NT2/D1 (cell line): Measurements from ENCODE around the gene P2RY11.

Source experiments
- DNase-seq: peaks from one replicate; pipeline ENCODE4 v3.0.0-alpha.2; 2011; ENCODE audit warnings: low read depth, low spot score
- H3K27me3 ChIP-seq: 2 replicates; pipeline ENCODE4 v1.6.0; 2011; ENCODE audit warnings: mild to moderate bottlenecking; ENCODE audit not compliant: insufficient read length, insufficient read depth
- H3K36me3 ChIP-seq: 2 replicates; pipeline ENCODE4 v1.6.1; 2011; ENCODE audit warnings: mild to moderate bottlenecking, low read length, mixed read lengths; ENCODE audit not compliant: insufficient read depth, insufficient read length
- H3K4me1 ChIP-seq: 2 replicates; pipeline ENCODE4 v1.5.1; 2011; ENCODE audit not compliant: insufficient read depth, insufficient read length
- H3K4me3 ChIP-seq: 2 replicates; pipeline ENCODE4 v1.5.1; 2011; ENCODE audit warnings: low read depth; ENCODE audit not compliant: insufficient read length
- H3K9ac ChIP-seq: 2 replicates; pipeline ENCODE4 v1.6.0; 2011; ENCODE audit warnings: low read depth; ENCODE audit not compliant: insufficient read length
- H3K9me3 ChIP-seq: 2 replicates; pipeline ENCODE4 v1.5.1; 2011; ENCODE audit warnings: mild to moderate bottlenecking, low read length; ENCODE audit not compliant: insufficient read depth
- SUZ12 ChIP-seq: IDR thresholded peaks from 2 replicates; pipeline ENCODE4 v1.6.1; 2011; ENCODE audit not compliant: insufficient read length, insufficient read depth; ENCODE audit errors: extremely low read depth
- YY1 ChIP-seq: IDR thresholded peaks from 2 replicates; pipeline ENCODE4 v1.6.1; 2011; ENCODE audit not compliant: insufficient read length, insufficient read depth
- ZNF274 ChIP-seq: IDR thresholded peaks from 2 replicates; pipeline ENCODE4 v1.6.1; 2011; ENCODE audit warnings: mild to moderate bottlenecking, low read depth, low read length

Gene P2RY11

GRCh38 chr19:10151521-10151920 lies 40.0 kb downstream of the P2RY11 start:
- Histone ChIP-seq H3K9ac (no peak overlapping the region), H3K4me1 (no peaks in the 10 kb centered on the region), H3K9me3 (no peaks in the 10 kb centered on the region), H3K36me3 (peaks cover 93% of the 10 kb centered on the region), H3K27me3 (no peaks in the 10 kb centered on the region), H3K4me3 (no peak overlapping the region)
- TF ChIP-seq YY1 (no peak), ZNF274 (no peak), SUZ12 (no peak)
- no peak for DNase-seq

- H3K36me3 ChIP-seq: peaks cover 93% of the 10 kb centered on the region
- no peak for DNase-seq
These were observed 40.6 kb downstream of the P2RY11 start for GRCh38 chr19:10152100-10152499.

GRCh38 chr19:10155839-10156238 lies 44.3 kb downstream of the P2RY11 start:
- H3K27me3 ChIP-seq: no peaks in the 10 kb centered on the region
- no peak for TF ChIP-seq ZNF274
- TF ChIP-seq YY1: no peak
- no peak for TF ChIP-seq SUZ12
- no peak overlapping the region for H3K9ac ChIP-seq
- H3K36me3 ChIP-seq: peaks cover 98% of the 10 kb centered on the region
- DNase-seq: no peak
- H3K4me3 ChIP-seq: no peak overlapping the region
- no peaks in the 10 kb centered on the region for H3K9me3 ChIP-seq
- H3K4me1 ChIP-seq: peaks cover 3% of the 10 kb centered on the region

More at GRCh38 chr19:10152100-10152499, 40.6 kb downstream of the P2RY11 start:
- Histone ChIP-seq H3K4me3 (no peak overlapping the region), H3K27me3 (no peaks in the 10 kb centered on the region), H3K9ac (no peak overlapping the region), H3K4me1 (no peaks in the 10 kb centered on the region), H3K9me3 (no peaks in the 10 kb centered on the region)
- TF ChIP-seq SUZ12: no peak
- no peak for TF ChIP-seq ZNF274
- no peak for TF ChIP-seq YY1

- Histone ChIP-seq H3K27me3 (no peaks in the 10 kb centered on the region), H3K4me3 (no peak overlapping the region), H3K9ac (no peak overlapping the region), H3K36me3 (peaks cover 97% of the 10 kb centered on the region), H3K4me1 (peaks cover 3% of the 10 kb centered on the region), H3K9me3 (no peaks in the 10 kb centered on the region)
- DNase-seq: no peak
- TF ChIP-seq YY1 (no peak), SUZ12 (no peak), ZNF274 (no peak)
These were observed 46.6 kb downstream of the P2RY11 start for GRCh38 chr19:10158071-10158470.

GRCh38 chr19:10158485-10158884 lies 47.0 kb downstream of the P2RY11 start:
- H3K9ac ChIP-seq: no peak overlapping the region
- no peaks in the 10 kb centered on the region for H3K27me3 ChIP-seq
- TF ChIP-seq YY1 (no peak), SUZ12 (no peak), ZNF274 (no peak)
- DNase-seq: no peak
- peaks cover 3% of the 10 kb centered on the region for H3K4me1 ChIP-seq
- H3K4me3 ChIP-seq: no peak overlapping the region
- peaks cover 99% of the 10 kb centered on the region for H3K36me3 ChIP-seq
- no peaks in the 10 kb centered on the region for H3K9me3 ChIP-seq

- Histone ChIP-seq H3K27me3 (no peaks in the 10 kb centered on the region), H3K9ac (no peak overlapping the region), H3K4me1 (peaks cover 3% of the 10 kb centered on the region), H3K9me3 (no peaks in the 10 kb centered on the region), H3K4me3 (no peak overlapping the region), H3K36me3 (peaks cover 99% of the 10 kb centered on the region)
- no peak for DNase-seq
- no peak for TF ChIP-seq SUZ12
- TF ChIP-seq YY1: no peak
- TF ChIP-seq ZNF274: no peak
These were observed 48.1 kb downstream of the P2RY11 start for GRCh38 chr19:10159610-10160009.

GRCh38 chr19:10163536-10163935 lies 52.0 kb downstream of the P2RY11 start:
- peaks cover 5% of the 10 kb centered on the region for H3K4me1 ChIP-seq
- no peaks in the 10 kb centered on the region for H3K27me3 ChIP-seq
- TF ChIP-seq SUZ12 (no peak), ZNF274 (no peak), YY1 (no peak)
- H3K36me3 ChIP-seq: peaks cover 98% of the 10 kb centered on the region
- no peak overlapping the region for H3K4me3 ChIP-seq
- no peak for DNase-seq
- H3K9ac ChIP-seq: no peak overlapping the region
- H3K9me3 ChIP-seq: no peaks in the 10 kb centered on the region
